ENCODE measurements around the gene ZNF746.

- TF ChIP-seq SP2 (IDR thresholded peaks at IDR 0.05; ENCODE audit: extremely low read depth, low read depth, low read length, poor library complexity, severe bottlenecking) (no peak), CTCF (IDR thresholded peaks at IDR 0.05 in 2 of 3, conservative IDR thresholded peaks at IDR 0.05 in 1 of 3; ENCODE audit: insufficient read depth in 2 of 3, low read depth in 1 of 3, low read length in 3 of 3) (no peak), TCF3 (CRISPR knock-in tag; IDR thresholded peaks at IDR 0.05) (no peak), ATF2 (CRISPR knock-in tag; IDR thresholded peaks at IDR 0.05) (no peak), HDGF (IDR thresholded peaks at IDR 0.05) (no peak), ZBTB1 (CRISPR knock-in tag; IDR thresholded peaks at IDR 0.05; ENCODE audit: borderline replicate concordance, low read depth) (no peak), ZFP36 (IDR thresholded peaks at IDR 0.05; ENCODE audit: low read depth, low read length, partially characterized antibody) (no peak), CAMTA2 (CRISPR knock-in tag; conservative IDR thresholded peaks at IDR 0.05) (no peak), BHLHE40 (IDR thresholded peaks at IDR 0.05; ENCODE audit: low read length) (no peak), MTA1 (IDR thresholded peaks at IDR 0.05; ENCODE audit: borderline replicate concordance) (no peak), RBFOX2 (IDR thresholded peaks at IDR 0.05; ENCODE audit: low read depth, low read length) (no peak), ZNF133 (CRISPR knock-in tag; IDR thresholded peaks at IDR 0.05) (no peak), TCF7 (IDR thresholded peaks at IDR 0.05; ENCODE audit: borderline replicate concordance) (no peak), ADNP (tag; IDR thresholded peaks at IDR 0.05) (no peak)
Observed at GRCh38 chr7:149462101-149462520, 35.5 kb downstream of the ZNF746 start.

Data from K562 (cell line).